ACHN (cell line): ENCODE results near the gene WSCD1.

Experiments
- DNase-seq: peaks from one replicate; pipeline ENCODE4 v3.0.0-alpha.2; 2015
- in situ Hi-C: cut with HindIII; loops from 2 replicates; pipeline ENCODE4 v1.10.0; 2017; ENCODE audit warnings: low sequenced_read_pairs, low pct_ligation_motif_present, low pct_unique_long_range_greater_than_20kb

The WSCD1 gene

DNA sequence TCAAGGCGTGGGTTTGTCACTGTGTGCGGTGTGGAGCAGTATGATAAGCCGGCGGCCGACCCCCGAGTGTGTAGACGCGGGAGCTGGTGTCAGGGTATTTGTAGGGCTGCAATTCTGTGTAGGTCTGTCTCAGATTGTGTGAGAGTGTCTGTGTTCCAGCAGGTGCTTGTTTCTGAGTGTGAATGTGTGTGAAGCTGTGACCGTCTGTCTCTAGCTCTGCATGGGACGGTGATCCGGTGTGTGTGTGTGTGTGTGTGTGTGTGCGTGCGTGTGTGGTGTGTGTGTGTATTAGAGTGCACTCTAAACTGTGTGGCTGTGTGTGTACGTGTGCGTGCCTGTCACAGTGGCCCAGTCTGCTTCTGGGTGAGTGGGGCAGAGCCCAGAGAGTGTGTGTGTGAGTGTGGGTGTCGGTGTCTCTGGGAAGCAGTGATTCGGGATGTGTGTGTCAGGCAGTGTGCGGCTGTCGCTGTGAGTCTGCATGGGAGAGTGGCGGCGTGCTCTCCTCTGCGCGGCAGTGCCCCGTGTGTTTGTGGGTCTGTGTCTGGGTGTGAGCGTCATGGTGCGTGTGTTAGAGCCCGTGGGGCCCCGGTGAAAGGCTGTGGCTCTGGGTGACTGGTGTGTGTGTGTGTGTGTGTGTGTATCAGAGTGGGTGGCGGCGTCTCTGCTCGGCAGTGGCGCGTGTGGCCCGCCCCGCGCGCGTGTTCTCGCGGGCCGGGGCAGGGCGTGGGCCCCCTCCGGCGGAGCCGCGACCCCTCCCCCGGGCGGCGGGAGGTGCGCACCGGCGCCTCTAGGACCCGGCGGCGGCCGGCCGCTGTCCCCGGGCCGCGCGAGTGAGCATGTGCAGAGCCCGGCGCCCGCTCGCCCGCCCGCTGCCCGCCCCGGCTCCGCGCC is at the start of gene WSCD1:
WSCD1 (plus strand) TSS at position 841 of the 891 bp plus-strand sequence. CDS start 10,280 bp downstream, outside the sequence.
- in situ Hi-C loops = no loop called here
- DNase-seq = peak; percentile 54

DNA sequence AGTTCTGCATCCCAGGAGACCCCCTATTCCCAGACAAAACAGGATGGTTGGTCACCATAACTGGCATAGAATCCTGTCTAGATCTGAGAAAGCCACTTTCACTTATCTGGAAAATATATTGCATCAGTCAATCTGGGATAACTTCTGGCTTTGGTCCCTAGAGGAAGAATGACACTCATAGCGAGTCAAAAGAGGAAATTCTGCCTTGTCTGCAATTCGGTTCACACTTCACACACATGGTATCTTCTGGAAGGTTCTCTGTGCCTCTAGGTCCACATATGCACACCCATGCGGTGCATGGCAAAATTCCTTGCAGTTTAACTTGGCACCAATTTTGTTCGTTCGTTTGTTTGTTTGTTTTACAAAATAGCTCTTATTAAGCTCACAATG is 49.2 kb upstream of the WSCD1 start:
- in situ Hi-C loops = no loop called here
- DNase-seq = no peak

DNA sequence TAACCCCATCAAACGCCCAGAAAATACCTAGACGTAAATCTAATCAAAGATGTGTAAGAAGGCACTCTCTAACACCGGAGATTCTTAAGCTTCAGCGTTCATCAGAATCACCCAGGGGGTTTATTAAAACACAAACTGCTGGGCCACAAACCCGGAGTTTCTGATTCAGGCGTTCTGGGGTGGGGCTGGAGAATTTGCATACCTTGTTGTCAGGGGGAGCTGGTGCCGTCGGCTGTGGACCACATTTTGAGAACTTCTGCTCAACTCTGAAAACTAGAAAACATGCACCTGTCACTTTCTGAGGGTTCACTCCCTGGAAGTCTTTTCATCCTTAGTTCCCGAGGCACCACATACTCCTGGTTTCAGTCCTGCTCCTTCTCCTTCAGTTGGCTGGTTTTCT is 48.6 kb upstream of the WSCD1 start:
- DNase-seq = no peak
- in situ Hi-C loops = no loop called here

DNA sequence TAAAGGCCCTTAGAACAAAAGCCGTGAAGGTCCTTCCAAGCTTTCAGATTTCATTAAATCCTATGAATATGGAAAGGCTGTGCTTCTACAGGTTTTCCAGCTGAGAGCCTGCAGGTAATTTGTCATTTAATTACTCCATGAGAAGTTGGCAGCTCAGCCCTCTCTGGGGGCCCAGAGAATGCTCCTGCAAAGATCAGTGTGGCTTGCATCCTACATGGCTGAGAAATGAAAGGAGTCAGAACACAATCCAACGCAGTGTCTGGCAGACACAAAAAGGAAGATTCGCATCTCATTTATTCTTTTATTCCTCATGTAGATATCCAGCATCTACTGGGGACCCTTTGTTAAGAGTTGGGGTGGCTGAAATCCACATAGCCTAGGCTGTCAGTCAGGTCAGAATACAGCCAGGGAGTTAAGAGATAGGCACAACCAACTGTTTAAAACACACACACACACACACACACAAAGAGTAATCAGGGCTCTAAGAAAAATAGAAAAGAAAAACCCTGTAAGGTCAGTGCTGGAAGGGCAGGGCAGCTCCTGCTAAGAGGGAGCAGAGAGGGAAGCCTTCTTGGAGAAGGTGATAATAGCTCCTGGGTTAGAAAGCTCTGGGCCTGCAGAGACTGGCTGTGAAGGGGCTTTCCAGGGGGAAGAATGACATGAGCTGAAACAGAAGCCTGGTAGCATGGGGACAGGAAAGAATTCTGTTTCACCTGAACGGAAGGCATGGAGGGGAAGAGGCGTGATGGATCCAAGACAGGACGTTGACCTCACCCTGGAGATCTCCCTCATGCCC is 46.9 kb upstream of the WSCD1 start:
- in situ Hi-C loops = no loop called here
- no peak for DNase-seq

DNA sequence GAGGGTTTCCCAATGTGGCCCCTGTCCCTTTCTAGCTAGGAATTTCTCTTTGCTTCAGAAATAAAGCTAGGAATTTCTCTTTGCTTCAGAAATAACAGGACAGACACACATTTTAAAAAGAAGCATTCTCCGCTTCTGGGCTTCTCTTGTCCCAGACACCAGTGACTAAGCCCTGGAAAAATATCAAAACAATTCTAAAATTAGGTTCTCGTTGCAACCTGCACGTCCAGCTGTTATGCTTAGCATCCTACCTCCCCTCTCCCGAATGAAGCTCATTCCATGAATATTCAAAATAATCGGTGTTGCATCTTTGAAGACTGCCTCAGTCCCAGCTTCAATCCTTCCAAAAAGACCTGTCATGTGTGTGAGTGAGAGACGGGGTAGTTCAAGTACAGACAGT is 45.6 kb upstream of the WSCD1 start:
- in situ Hi-C loops = no loop called here
- no peak for DNase-seq

DNA sequence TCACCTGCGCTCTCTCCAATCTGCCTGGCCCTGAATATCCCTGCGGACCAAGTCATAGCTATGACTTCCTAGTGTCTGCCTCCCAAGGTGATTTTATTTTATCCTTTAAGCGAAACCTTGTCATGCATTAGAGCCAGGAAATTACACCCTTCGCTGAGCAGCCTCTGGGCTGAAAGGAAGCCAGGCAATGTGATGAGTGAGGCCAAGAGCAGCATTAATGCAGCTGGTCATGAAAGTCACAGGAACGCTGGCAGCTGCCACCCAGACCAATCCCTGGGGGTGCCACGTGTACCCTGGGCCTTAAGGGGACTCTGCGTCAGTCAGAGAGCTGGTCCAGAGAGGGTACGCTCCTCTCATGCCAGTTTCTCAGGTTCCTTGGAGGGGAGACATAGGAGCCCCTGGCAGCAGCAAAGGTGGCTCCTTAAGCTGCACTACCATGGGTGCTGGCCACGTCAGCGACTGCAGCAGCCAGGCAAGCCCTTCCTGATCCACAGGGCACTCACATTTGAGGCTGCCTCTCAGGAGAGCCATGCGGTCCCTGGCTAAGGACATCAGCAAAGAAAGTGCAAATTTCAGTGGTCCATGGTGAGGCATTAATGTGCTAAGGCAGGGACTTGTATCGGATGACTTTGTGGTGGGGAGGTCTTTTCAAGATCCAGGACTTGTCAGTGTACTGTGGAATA is 42.7 kb upstream of the WSCD1 start:
- no peak for DNase-seq
- in situ Hi-C loops = no loop called here

DNA sequence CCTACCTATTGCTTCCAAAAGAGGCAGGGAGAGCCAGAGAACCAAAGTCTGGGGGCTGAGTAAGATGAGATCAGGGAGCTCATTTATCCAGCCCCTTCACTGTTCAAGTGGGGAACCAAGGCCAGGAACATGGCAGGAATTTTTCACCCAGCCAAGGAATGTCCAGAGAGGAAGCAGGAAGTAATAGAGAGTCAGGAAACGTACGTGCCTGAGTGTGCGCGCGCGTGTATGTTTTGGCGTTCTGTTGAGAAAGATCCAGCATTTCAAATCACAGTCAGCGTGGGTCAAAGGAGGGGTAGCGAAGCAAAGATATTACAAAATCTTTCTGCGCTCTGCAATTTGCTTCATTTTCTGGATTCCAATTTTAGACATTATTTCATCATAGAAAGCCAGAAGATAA is 41.9 kb upstream of the WSCD1 start:
- DNase-seq = no peak
- in situ Hi-C loops = no loop called here

DNA sequence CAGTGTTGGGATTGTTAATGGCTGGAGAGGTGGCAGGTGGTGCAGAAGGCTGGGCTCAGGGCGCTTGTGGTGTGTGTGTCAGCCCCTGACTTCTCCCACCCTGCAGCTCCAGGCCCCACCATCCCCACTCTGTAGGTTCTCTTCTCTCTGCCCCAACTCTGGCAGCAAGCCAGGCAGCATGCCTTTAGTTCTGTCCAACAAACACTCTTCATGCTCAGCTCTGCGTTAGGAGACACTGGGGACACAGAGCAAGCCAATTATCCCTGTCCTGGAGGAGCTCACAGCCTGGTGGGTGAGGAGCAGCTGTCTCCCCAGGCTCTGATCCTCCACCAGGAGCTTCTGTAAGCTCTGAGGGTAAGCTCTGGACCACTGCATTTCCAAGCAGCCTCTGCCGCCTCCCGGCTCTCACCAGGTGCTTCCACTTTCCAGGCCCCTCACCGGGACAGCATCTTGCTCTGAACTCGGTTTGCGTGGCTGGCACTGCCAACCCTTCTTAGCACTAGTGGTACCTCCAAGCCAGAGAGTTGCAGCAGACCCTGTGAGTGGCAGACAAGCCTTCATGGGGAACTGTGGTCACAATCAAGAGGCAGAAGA is 34.3 kb upstream of the WSCD1 start:
- in situ Hi-C loops = no loop called here

DNA sequence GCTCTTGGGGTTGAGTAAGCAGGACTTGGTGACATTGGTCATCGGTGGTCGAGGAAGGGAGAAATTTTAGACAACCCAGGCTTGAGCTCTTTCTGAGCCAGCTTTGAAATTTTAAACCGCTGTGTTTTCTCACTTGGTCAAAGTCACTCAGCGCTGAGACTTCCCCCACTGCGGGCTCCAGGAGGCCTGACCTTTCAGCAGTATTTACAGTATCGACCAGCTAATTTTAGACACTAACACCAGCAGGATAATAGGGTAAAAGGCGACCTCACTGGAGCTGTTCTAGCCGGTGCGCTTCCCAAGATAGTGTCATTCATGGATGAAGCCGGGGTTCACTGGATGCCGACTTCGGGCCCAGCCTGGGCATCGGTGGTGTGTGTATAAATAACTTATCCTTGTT is 29.7 kb upstream of the WSCD1 start:
- in situ Hi-C loops = no loop called here
- no peak for DNase-seq

More for the DNA sequence above, 34.3 kb upstream of the WSCD1 start:
- DNase-seq = no peak

DNA sequence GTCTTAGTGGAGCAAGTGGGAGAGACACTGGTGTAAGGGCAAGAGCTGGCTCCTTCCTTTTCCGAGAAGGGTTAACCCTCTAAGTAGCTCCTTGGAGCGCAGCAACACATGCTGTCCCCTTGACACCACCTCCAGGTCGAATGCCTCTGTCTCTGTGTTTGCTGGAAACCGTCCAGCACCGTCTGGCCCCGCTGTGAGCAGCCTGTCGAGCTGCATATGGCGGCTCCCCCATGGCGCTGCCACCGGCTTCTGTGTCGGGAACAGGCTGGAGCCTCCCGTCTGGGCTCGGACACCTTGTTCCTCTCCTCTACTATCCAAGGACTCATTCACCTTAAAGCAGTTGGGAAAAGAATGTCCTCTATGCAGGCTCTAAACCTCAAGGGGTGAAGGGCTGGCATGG is 28.9 kb upstream of the WSCD1 start:
- DNase-seq = no peak
- in situ Hi-C loops = no loop called here

DNA sequence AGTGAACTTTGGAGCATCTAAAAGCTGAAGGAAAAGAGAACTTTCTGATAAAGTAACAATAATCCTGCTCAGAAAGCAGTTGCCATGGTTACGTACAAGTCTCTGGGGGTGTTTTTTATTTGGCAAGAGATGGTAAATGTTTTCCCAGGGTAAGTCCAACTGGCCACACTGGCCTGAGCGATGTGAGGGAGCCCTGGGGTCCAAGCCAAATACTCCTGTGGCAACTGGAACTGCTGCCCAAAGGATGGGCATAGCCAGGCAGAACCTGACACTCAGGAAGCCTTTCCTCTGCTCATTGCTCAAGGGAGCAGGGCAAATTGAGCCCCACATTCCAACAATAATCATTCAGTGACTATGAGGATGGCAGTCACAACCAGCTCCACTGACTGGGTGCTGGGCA is 26.8 kb upstream of the WSCD1 start:
- in situ Hi-C loops = no loop called here
- no peak for DNase-seq

DNA sequence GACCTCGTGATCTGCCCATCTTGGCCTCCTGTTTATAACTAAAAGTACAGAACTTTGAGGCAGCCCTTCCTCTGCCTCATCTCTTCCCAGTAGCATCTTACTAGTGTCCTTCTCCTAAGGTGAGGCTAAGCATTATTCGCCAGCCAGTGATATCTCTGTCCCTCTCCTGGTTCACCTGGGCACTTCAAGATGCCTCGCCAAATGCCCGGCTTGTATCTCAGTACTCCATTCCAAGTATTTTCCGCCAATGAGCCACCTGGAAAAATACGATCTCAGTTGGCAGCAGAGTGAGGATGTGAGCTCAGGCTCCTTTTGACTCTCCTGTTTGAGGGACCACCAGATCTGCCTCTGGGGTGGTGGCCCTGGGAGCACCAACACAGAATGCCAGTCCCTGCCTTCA is 25.9 kb upstream of the WSCD1 start:
- in situ Hi-C loops = no loop called here
- DNase-seq = no peak

DNA sequence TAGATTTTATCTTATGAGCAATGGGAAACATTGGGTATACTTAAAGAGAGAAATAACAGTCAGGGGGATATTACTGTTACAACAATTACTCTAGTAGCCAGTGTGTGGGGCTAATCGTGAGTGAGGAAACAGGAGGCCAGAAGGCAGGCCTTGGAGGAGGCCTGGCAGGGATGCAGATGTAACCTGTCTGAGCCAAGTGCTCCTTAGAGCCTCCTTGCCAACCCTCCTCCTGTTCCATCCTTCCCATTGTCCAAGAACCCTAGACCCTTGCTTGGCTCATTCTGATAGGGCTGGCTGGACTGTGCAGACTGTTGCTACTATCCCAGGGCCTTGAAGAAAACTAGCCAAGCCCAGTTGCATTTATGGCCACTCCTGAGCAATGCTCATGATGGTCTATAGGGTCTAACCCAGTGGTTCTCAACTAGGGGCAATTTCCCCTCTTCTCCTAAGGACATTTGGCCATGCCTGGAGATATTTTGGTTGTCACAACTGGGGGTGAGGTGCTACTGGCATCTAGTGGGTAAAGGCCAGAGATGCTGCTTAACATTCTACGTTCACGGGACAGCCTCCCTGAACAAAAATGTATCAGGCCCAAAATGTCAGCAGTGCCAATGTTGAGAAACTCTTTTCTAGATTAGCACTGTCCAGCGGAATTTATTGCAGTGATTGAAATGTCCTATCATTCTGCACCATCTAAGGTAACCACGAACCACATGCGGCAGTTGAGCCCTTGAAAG is 24.4 kb upstream of the WSCD1 start:
- DNase-seq = peak; percentile 10
- in situ Hi-C loops = no loop called here

DNA sequence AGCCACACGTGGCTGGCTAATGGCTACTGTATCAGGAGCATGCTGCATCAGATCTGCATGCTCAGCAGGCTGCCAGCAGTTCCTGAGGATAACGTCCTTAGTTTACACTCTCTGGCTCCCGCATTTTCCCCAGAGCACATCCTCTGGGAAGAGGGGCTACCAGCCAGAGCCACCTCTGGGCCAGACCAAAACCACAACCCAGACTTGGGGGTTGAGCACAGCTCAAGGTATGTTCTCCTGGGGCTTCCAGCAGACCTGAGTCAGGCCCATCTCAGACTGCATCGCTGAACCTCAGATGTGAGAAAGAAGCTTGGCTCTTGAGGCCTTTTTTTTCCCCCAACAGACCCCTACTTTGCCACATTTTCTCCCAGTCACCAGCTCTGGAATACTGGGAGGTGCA is 23.7 kb upstream of the WSCD1 start:
- no peak for DNase-seq
- in situ Hi-C loops = no loop called here

DNA sequence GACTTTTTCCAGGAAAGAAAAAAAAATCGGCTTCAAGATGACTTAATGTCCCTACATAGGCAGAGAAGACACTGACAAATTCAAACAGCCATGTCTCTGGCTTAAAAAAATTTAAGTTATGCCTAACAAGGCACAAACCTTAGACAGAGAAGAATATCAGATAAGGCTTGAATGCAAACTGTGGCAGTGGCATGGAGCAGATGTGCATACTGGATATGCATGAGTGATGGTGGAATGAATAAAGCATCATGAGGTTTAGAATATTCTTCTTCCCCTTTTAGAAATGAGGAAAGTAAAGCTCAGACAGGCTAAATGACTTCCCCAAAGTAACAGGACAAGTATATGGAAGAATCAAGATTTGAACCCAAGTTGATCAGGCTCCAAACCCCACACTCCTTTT is 23.2 kb upstream of the WSCD1 start:
- no peak for DNase-seq
- in situ Hi-C loops = no loop called here

DNA sequence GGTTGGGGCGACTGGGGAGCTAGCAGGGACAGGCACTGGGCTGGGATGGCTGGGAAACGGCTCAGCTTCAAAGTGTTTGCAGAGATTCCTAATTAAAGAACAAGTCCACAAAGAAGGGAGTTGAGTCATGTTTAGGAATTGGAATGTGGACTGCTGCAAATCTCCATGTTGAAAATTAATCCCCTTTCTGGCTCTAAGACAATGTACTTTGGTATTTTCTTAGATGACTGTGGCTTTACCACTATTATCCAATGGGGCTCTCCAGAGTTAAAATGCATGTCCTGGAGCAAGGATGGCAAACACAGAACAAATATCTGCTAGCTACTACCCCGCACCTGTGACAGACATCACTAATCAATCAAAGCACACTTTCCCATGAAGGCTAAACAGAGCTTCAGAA is 22.2 kb upstream of the WSCD1 start:
- peak; percentile 76 for DNase-seq
- in situ Hi-C loops = no loop called here

DNA sequence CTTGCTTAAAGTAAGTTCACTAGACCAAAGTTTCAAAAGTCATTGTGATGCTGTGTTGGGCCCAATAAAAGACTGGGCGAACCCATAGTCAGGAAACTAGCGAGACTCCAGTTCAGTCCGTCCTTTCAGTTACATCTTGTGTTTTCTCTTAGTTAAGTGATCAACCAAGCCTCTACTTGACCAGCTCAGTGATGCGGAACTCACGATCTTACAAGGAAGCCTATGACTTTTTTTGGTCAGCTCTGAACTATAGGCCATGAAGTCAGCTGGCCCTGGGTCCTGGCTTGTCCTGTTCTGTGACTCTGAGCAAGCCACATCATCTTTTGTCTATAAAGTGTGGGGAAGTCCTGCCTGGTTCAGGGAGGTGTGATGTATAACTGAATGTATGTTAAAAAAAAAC is 21.7 kb upstream of the WSCD1 start:
- in situ Hi-C loops = no loop called here
- peak; percentile 60 for DNase-seq

DNA sequence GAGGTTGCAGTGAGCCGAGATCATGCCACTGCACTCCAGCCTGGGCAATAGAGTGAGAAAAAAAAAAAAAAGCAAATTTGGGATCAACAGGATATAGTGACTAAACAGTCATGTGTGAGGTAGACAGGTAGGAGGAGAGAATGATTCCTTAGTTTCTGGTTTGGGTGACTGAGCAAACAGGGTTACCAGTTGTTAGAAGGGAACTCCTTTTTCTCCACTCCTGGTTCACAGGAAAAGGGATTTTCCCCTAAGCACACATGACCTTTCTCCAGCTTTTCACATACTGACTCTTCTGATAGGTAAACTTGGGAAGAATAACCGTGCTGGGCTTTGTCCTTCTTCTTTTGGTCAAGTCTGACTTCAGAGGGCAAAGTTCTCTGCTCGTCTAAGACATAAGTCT is 17.3 kb upstream of the WSCD1 start:
- no peak for DNase-seq
- in situ Hi-C loops = no loop called here
